Activated CD4-positive, alpha-beta T cell treated with anti-CD3 and anti-CD28 coated beads for 48 hours (primary cell): ENCODE data around the gene CDH13.

ENCODE experiments used
- DNase-seq: peaks from one replicate; pipeline ENCODE4 v3.0.0-alpha.2; 2020

The CDH13 gene

GRCh38 chr16:82653550-82654511 lies 27.1 kb downstream of the CDH13 start:
- peak; percentile 59 for DNase-seq

GRCh38 chr16:82655072-82655714 lies 28.4 kb downstream of the CDH13 start:
- DNase-seq: peak; percentile 77

- no peak for DNase-seq
Measured at GRCh38 chr16:82655720-82656490, 29.1 kb downstream of the CDH13 start.

GRCh38 chr16:82657239-82657638 lies 30.5 kb downstream of the CDH13 start:
- DNase-seq: no peak

- no peak for DNase-seq
Measured at GRCh38 chr16:82657786-82658185, 31.0 kb downstream of the CDH13 start.

DNA sequence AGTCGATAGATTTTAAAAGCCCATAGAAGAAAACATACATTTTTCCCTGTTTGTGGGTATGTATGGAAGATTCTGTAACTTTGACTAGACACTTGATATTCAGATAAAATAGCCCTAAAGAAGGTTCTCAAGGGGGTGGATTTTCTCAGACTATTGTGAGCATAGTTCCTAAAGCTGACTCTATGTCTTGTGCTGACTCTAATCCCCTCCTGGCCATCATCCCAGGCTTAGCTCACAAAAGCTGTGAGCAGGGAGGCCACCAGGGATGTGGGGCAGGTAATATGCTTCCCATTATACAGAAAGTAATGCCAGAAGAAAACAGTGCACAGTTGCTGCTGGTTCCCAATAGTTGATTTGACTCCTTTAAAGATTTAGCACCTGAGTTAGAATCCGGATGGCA lies 32.0 kb downstream of the CDH13 start:
- no peak for DNase-seq

DNA sequence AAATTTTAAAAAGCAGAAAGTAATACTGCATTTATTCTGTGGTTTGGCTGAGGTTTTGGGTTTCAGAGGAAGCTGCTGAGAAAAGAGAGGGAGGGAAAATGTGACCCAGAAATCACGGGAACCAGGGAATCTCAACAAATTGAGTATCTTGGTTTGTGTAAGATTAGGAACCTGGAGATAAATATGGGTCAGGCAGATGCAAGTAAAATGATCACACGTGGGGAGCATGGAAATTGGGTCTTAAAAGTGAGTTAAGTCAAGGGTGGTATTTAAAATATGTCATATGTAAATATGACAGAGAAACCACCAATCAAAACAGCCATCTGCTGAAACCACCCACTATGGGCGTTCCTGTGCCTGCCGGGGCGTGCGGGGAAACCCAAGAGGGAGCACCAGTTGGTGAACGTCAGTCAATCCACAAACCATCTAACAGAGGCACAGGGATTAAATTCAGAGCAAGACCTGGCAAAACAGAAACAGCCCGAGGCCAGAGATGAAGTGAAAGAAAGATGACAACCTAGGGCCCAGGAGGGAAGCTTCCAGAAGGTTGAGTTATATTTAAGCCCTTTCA lies 33.4 kb downstream of the CDH13 start:
- peak; percentile 56 for DNase-seq

- DNase-seq: no peak
Measured at GRCh38 chr16:82660966-82661365, 34.2 kb downstream of the CDH13 start.

GRCh38 chr16:82664181-82664580 lies 37.4 kb downstream of the CDH13 start:
- no peak for DNase-seq

GRCh38 chr16:82665025-82665424 lies 38.3 kb downstream of the CDH13 start:
- no peak for DNase-seq

GRCh38 chr16:82667437-82667836 lies 40.7 kb downstream of the CDH13 start:
- DNase-seq: no peak

DNA sequence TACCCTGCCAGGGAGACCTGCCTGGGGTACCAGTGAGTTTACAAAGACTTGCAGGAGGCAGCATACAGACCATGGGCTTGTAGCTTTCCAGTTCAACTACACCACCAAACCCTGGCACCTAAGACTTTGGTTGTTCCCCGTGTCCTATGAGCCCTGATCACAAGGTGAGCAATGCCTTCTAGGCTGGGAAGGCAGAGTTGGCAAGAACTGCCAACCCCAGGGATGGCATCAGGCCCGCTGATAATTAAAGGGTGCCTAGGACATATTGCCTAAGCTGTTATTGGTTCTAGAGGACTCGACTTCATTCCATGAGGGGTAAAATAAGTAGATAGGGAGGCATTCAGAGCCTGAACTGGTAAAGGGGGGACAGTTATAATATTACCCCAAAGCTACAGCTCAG lies 41.3 kb downstream of the CDH13 start:
- no peak for DNase-seq

- DNase-seq: peak; percentile 33
Measured at GRCh38 chr16:82671741-82672140, 45.0 kb downstream of the CDH13 start.

GRCh38 chr16:82672676-82673075 lies 45.9 kb downstream of the CDH13 start:
- no peak for DNase-seq

DNA sequence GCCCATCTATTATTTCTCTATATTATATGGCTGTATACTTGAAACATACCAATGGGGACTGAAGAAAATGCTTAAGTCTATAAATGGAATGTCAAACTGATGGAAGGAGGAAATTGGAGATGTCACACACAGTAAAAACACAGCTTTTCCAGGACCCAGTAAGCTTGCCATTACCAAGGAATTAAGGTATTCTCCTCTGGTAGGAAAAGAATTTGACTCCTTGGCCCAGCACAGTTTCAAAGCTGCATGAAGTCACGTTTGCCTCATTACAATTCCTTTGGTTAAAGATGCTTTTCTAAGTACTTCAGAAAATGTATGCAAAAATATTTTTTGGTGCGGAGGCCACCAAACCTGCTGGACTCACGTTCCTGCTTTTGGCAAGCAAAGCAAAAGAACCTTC lies 48.5 kb downstream of the CDH13 start:
- DNase-seq: no peak

DNA sequence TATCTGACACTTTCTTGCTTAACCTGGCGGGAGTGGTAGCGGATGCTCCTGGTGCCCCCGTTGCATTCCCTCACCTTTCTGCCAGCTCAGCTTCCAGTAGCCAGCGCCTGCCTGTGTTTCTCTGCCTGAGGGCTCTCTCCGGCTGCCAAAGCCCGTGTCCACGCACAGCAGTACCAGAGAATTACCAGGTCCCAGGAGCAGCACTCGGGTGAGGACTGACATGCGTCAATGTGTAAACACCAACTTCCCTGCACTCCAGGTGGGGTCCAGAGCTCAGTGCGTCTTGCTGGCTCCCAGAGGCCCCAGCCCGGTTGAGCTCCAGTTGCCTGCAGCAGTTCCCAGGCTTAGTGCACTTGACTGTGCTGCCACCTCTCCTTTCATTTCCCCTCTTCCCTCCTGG lies 54.8 kb downstream of the CDH13 start:
- no peak for DNase-seq

- DNase-seq: no peak
Measured at GRCh38 chr16:82682767-82683166, 56.0 kb downstream of the CDH13 start.

DNA sequence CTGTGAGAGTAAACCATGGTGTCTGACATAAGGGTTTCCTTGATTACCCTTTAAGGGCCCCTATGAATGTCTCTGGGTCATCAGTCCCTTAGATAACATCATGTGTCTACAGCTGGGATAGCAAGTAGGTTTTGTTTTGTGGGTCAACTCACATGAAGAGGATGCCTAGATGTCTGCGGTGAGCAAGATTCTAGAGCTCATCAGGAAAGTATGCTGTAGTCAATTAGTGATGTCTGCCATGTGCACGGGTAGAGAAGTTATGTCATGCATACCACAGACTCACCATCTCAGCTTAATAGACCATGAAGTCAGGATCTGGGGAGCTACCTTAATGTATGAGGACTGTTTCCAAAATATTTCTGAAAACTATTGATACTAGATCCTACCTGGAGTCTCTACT lies 57.5 kb downstream of the CDH13 start:
- DNase-seq: no peak

- DNase-seq: no peak
Measured at GRCh38 chr16:82685526-82685925, 58.8 kb downstream of the CDH13 start.

DNA sequence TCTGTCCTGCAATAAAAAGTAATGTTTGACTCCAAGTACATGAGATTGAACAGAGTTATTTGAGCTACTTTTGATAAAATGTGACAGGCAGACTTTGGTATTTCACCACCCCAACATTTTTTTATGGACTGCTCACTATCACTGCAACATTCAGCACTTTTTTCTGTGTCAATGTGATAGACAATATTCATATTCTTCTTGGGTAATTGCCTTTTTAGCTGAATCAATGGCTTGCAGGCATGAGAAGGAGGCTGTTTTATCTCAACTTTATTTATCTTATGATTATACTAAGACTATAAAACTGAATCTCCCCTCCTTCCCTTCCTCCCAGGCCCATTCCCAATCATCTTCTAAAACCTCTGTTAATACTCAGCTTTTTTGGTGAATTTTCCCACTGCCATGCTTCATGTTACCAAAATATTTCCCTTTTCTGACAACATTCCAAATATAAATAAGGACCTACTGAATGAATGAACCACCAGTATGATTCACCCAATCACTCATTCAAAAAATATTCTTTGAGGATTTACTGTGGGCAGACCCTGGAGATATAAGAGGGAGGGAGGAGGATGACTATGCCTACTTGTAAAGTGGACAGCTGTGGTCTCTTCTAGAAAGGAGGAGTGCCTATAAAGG lies 67.6 kb downstream of the CDH13 start:
- no peak for DNase-seq

DNA sequence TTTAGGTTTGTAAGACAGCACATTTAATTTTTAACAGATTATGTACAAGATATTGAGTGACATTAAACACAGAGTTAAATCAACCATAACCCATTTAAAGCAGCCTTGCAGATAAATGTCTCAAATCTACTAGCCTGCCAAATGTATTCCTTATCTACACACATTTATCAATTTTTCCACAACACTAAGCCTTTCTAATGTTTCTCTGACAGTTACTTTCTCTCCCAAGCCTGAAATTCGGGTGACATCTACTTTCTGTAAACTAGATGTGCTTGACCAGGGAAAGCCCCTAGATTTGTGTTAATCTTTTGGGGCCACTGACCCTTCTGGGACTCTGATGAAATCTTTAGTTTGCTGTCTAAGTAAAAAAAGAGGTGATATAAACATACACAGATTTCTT lies 69.0 kb downstream of the CDH13 start:
- DNase-seq: no peak

- no peak for DNase-seq
Measured at GRCh38 chr16:82699260-82699659, 72.5 kb downstream of the CDH13 start.
